Keratinocyte (primary cell): ENCODE measurements around the gene PTMA. TPM values are rescaled to one million over a fixed set of nuclear protein-coding genes. Genes with fewer than 3 reads are reported as not detected.

Source experiments
- DNase-seq: peaks from one replicate; pipeline ENCODE4 v3.0.0-alpha.2; 2011; ENCODE audit warnings: low read depth, missing footprints, low spot score
- FAIRE-seq: peaks from 2 replicates; lab custom pipeline; 2011; peaks lifted over from hg19 to GRCh38; lab: Jason Lieb, UNC
- H2AFZ ChIP-seq: 2 replicates; pipeline ENCODE4 v1.6.0; 2012; ENCODE audit warnings: low read length, control low read depth, inconsistent platforms; ENCODE audit not compliant: control insufficient read depth
- H3K27ac ChIP-seq: 2 replicates; pipeline ENCODE4 v1.5.1; 2011; ENCODE audit warnings: low read length; ENCODE audit not compliant: control insufficient read depth, insufficient read depth
- H3K27me3 ChIP-seq: 3 replicates; pipeline ENCODE4 v1.6.0; 2011; ENCODE audit warnings: low read length; ENCODE audit not compliant: control insufficient read depth, insufficient read depth; ENCODE audit errors: extremely low read depth
- H3K36me3 ChIP-seq, 2 experiments: 2 replicates in 1 of 2; 3 replicates in 1 of 2; pipeline ENCODE4 v1.5.1; 2011; ENCODE audit warnings: low read length in 2 of 2, mild to moderate bottlenecking in 1 of 2; ENCODE audit not compliant: control insufficient read depth in 2 of 2, insufficient read depth in 2 of 2; ENCODE audit errors: extremely low read depth in 1 of 2
- H3K4me1 ChIP-seq: 3 replicates; pipeline ENCODE4 v1.5.1; 2011; ENCODE audit warnings: low read length; ENCODE audit not compliant: control insufficient read depth, insufficient read depth; ENCODE audit errors: extremely low read depth
- H3K4me2 ChIP-seq: 3 replicates; pipeline ENCODE4 v1.6.0; 2011; ENCODE audit warnings: low read depth, low read length; ENCODE audit not compliant: control insufficient read depth, insufficient read depth; ENCODE audit errors: extremely low read depth
- H3K4me3 ChIP-seq, 3 experiments: fragments of 200-600 bp in 1 of 3; sonication (generic) in 1 of 3; 2 replicates in 2 of 3; 3 replicates in 1 of 3; pipeline ENCODE4 v1.5.1; 2011 to 2016; ENCODE audit warnings: low read length in 3 of 3, mild to moderate bottlenecking in 3 of 3, control low read depth in 2 of 3, inconsistent platforms in 1 of 3, low read depth in 1 of 3, mixed read lengths in 1 of 3, mixed run types in 1 of 3, moderate library complexity in 1 of 3; ENCODE audit not compliant: control insufficient read depth in 2 of 3, insufficient read depth in 2 of 3; ENCODE audit errors: extremely low read depth in 1 of 3
- H3K79me2 ChIP-seq: 2 replicates; pipeline ENCODE4 v1.6.0; 2012; ENCODE audit warnings: low read length; ENCODE audit not compliant: control insufficient read depth, insufficient read depth
- H3K9ac ChIP-seq: 3 replicates; pipeline ENCODE4 v1.6.0; 2011; ENCODE audit warnings: low read length; ENCODE audit not compliant: control insufficient read depth, insufficient read depth; ENCODE audit errors: extremely low read depth
- H3K9me1 ChIP-seq: 3 replicates; pipeline ENCODE4 v1.6.0; 2011; ENCODE audit warnings: low read length; ENCODE audit not compliant: control insufficient read depth, insufficient read depth; ENCODE audit errors: extremely low read depth
- H3K9me3 ChIP-seq: 2 replicates; pipeline ENCODE4 v1.5.1; 2012; ENCODE audit warnings: low read depth, low read length; ENCODE audit not compliant: control insufficient read depth
- H4K20me1 ChIP-seq: 3 replicates; pipeline ENCODE4 v1.6.0; 2011; ENCODE audit warnings: low read length; ENCODE audit not compliant: control insufficient read depth, insufficient read depth; ENCODE audit errors: extremely low read depth
- CTCF ChIP-seq, 3 experiments: IDR thresholded peaks in 1 of 3; conservative IDR thresholded peaks in 1 of 3; optimal IDR thresholded peaks in 1 of 3; 2 replicates in 2 of 3; 3 replicates in 1 of 3; pipeline versions ENCODE3 to v1.5.1; 2011; ENCODE audit warnings: low read length in 3 of 3, mild to moderate bottlenecking in 3 of 3, moderate library complexity in 2 of 3, control low read depth in 1 of 3, inconsistent platforms in 1 of 3; ENCODE audit not compliant: insufficient read depth in 2 of 3; ENCODE audit errors: extremely low read depth in 1 of 3
- EZH2 ChIP-seq: IDR thresholded peaks from one replicate; pipeline ENCODE4 v1.6.1; 2012; ENCODE audit warnings: inconsistent platforms, mild to moderate bottlenecking, low read length, moderate library complexity
- dilution Hi-C: fragments of 300-500 bp; cut with MboI; formaldehyde crosslinking; loops from one replicate; pipeline ENCODE4 v1.7.0; 2020; ENCODE audit warnings: low sequenced_read_pairs; ENCODE audit not compliant: extremely low pct_ligation_motif_present
- polyA plus RNA-seq, 5 experiments: library from polyadenylated mRNA; depleted of rRNA in 3 of 5; stranded (reverse) in 3 of 5; stranded (forward) in 1 of 5; unstranded in 1 of 5; fragments of >200 nt; gene quantifications; 1 replicate in 1 of 5; 2 replicates in 3 of 5; 3 replicates in 1 of 5; pipeline versions ENCODE4 v1.2.1 to v1.2.3, GENCODE V29; 2011 to 2012; ENCODE audit warnings: missing spikeins in 2 of 5, low read depth in 1 of 5, low replicate concordance in 1 of 5
- small RNA-seq, 3 experiments: library from RNA; depleted of rRNA; stranded (forward); fragments of <200 nt; gene quantifications; one replicate each; pipeline ENCODE3, GENCODE V24; 2012; ENCODE audit warnings: low read depth in 3 of 3, low replicate concordance in 1 of 3; ENCODE audit not compliant: insufficient read length in 3 of 3

Gene PTMA
- polyA plus RNA-seq, 1 donor (not counting 4 experiments of a cell fraction or from before 2014, with no cell fraction given), result 598 TPM

DNA sequence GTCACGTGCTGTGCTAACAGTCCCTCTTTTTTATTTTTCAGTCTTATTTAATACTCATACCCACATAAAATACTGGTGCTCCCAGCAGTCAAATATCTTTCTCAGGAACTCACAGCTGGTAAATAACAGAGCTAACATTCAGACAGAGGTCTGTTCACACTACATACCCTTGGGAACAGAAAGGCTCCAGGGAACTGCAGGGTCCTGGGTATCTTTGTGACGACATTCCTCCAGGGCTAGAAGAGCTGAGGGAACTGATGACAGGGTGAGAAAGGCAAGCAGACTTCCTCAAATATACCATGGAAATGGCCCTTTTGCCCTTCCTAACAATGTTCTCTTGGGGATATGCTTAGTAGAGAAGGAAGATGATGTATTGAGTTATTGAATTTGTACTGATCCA, 53.4 kb downstream of the PTMA start:
- no peaks in the 10 kb centered on the region for H3K9me3 ChIP-seq
- no peak overlapping the region for H2AFZ ChIP-seq
- H3K4me1 ChIP-seq, result no peaks in the 10 kb centered on the region
- H3K4me2 ChIP-seq, result no peak overlapping the region
- TF ChIP-seq CTCF (optimal IDR thresholded peaks at IDR 0.05 in 1 of 3, IDR thresholded peaks at IDR 0.05 in 1 of 3, conservative IDR thresholded peaks at IDR 0.05 in 1 of 3; ENCODE audit: extremely low read depth in 1 of 3, insufficient read depth in 2 of 3, low read length in 3 of 3) (no peak), EZH2 (no peak)
- no peaks in the 10 kb centered on the region for H3K79me2 ChIP-seq
- H3K9me1 ChIP-seq, result no peaks in the 10 kb centered on the region
- no peaks in the 10 kb centered on the region for H3K27me3 ChIP-seq
- H3K9ac ChIP-seq, result no peak overlapping the region
- no peak for FAIRE-seq
- H3K4me3 ChIP-seq, result no peak overlapping the region
- dilution Hi-C loops, result no loop called here
- DNase-seq, result no peak
- H3K36me3 ChIP-seq, result no peaks in the 10 kb centered on the region
- no peak overlapping the region for H3K27ac ChIP-seq
- H4K20me1 ChIP-seq, result no peaks in the 10 kb centered on the region

Small RNAs within 50 kb of the gene (small RNA-seq; reads per million reads assigned to genes)
- gene RF00015, result 0 reads per million in 3 experiments

Other genes with a start within 250 kb of the PTMA start
- 103 to 247 TPM (median 123 TPM) in 3 replicates for gene NCL, start 244.0 kb upstream of the PTMA start, polyA plus RNA-seq
- gene NMUR1, start 178.1 kb upstream of the PTMA start, polyA plus RNA-seq, result not detected in 3 replicates
- not detected in 3 replicates for gene TEX44, start 115.7 kb upstream of the PTMA start, polyA plus RNA-seq
- 24.5 to 33.6 TPM (median 31.6 TPM) in 3 replicates for gene PDE6D, start 72.8 kb downstream of the PTMA start, polyA plus RNA-seq
- gene COPS7B, start 77.9 kb downstream of the PTMA start, polyA plus RNA-seq, result 45.9 to 62.2 TPM (median 53.3 TPM) in 3 replicates
- not detected in 3 replicates for gene NPPC, start 217.9 kb downstream of the PTMA start, polyA plus RNA-seq